Natural killer cell treated with Interleukin-12 subunit alpha and Interleukin-12 subunit beta and Interleukin-15 and Interleukin-18, amount 100 ng/mL, for 72 hours (primary cell): Measurements from ENCODE around the gene B4GALT6. TPM values are rescaled to one million over a fixed set of nuclear protein-coding genes. Genes with fewer than 3 reads are reported as not detected.

Experiments
- ATAC-seq, 2 donors: fragments of 150-1000 bp; cut with Tn5 transposase in 1 of 2; sonication (Bioruptor Pico), chemical (Tn5 transposase) in 1 of 2; 2 replicates each; pipeline ENCODE4 v1.10.0; 2021
- DNase-seq: peaks from one replicate; pipeline ENCODE4 v3.0.0; 2022; ENCODE audit warnings: low spot score
- H3K27ac Mint-ChIP-seq, 2 donors: 1 replicate in 1 of 2; 2 replicates in 1 of 2; pipeline ENCODE4 v1.8.0; 2022; ENCODE audit warnings: mixed read lengths in 2 of 2, mild to moderate bottlenecking in 1 of 2, moderate library complexity in 1 of 2
- H3K27me3 Mint-ChIP-seq, 2 donors: 1 replicate in 1 of 2; 2 replicates in 1 of 2; pipeline ENCODE4 v1.8.0; 2022; ENCODE audit warnings: mixed read lengths in 2 of 2
- H3K36me3 Mint-ChIP-seq: one replicate; pipeline ENCODE4 v1.8.0; 2022; ENCODE audit warnings: mixed read lengths
- H3K4me1 Mint-ChIP-seq, 2 donors: 1 replicate in 1 of 2; 2 replicates in 1 of 2; pipeline ENCODE4 v1.8.0; 2022; ENCODE audit warnings: low read depth in 2 of 2, mixed read lengths in 2 of 2, mild to moderate bottlenecking in 1 of 2
- H3K4me3 Mint-ChIP-seq: one replicate; pipeline ENCODE4 v1.8.0; 2022; ENCODE audit warnings: mixed read lengths
- H3K9me3 Mint-ChIP-seq: 2 replicates; pipeline ENCODE4 v1.8.0; 2022; ENCODE audit warnings: mixed read lengths
- total RNA-seq, 2 donors: library from RNA; stranded (reverse); gene quantifications; one replicate each; pipeline ENCODE4 v1.2.3, GENCODE V29; 2022

Gene B4GALT6
- total RNA-seq, 2 donors from 2014 or later = 2.3 to 23.6 TPM

- peaks cover 0 to 9% of the 10 kb centered on the region in 2 donors for H3K27me3 Mint-ChIP-seq
Observed at GRCh38 chr18:31619291-31619690, 65.1 kb downstream of the B4GALT6 start.

DNA sequence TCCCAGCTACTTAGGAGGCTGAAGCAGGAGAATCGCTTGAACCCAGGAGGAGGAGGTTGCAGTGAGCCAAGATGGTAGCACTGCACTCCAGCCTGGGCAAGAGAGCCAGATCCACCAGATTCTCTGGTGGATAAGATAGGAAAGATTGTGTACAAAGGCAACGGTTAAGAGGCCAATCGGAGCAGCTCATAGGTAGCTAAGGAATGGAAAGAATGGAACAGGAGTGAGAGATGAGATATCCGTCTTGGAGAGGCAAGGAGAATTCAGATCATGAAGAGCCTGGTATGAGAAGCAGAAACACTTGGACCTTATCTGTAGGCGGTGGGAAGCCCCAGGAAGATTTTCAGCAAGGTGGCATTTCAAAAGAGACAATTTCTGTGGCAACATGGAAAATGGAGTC is 65.6 kb downstream of the B4GALT6 start:
- Mint-ChIP-seq H3K36me3 (no peaks in the 10 kb centered on the region), H3K4me3 (no peak overlapping the region), H3K27ac (no peak overlapping the region), H3K4me1 (peaks cover 0 to 12% of the 10 kb centered on the region in 2 donors), H3K27me3 (peaks cover 1 to 12% of the 10 kb centered on the region in 2 donors), H3K9me3 (no peaks in the 10 kb centered on the region)
- ATAC-seq = no peak
- DNase-seq = no peak

More at GRCh38 chr18:31619291-31619690, 65.1 kb downstream of the B4GALT6 start:
- no peak overlapping the region for H3K4me3 Mint-ChIP-seq
- no peak overlapping the region for H3K27ac Mint-ChIP-seq
- H3K36me3 Mint-ChIP-seq = no peaks in the 10 kb centered on the region
- no peak for ATAC-seq
- DNase-seq = no peak
- H3K9me3 Mint-ChIP-seq = no peaks in the 10 kb centered on the region
- H3K4me1 Mint-ChIP-seq = peaks cover 0 to 12% of the 10 kb centered on the region in 2 donors

- H3K27ac Mint-ChIP-seq = no peak overlapping the region
- DNase-seq (no peak), ATAC-seq (no peak)
- peaks cover 3 to 16% of the 10 kb centered on the region in 2 donors for H3K27me3 Mint-ChIP-seq
- H3K9me3 Mint-ChIP-seq = no peaks in the 10 kb centered on the region
- H3K36me3 Mint-ChIP-seq = no peaks in the 10 kb centered on the region
- peaks cover 0 to 12% of the 10 kb centered on the region in 2 donors for H3K4me1 Mint-ChIP-seq
- H3K4me3 Mint-ChIP-seq = no peak overlapping the region
Observed at GRCh38 chr18:31617031-31617717, 67.2 kb downstream of the B4GALT6 start.

- peaks cover 3 to 16% of the 10 kb centered on the region in 2 donors for H3K27me3 Mint-ChIP-seq
- H3K9me3 Mint-ChIP-seq = no peaks in the 10 kb centered on the region
- no peak overlapping the region for H3K4me3 Mint-ChIP-seq
- peaks cover 0 to 12% of the 10 kb centered on the region in 2 donors for H3K4me1 Mint-ChIP-seq
- DNase-seq = no peak
- H3K36me3 Mint-ChIP-seq = no peaks in the 10 kb centered on the region
- no peak overlapping the region for H3K27ac Mint-ChIP-seq
- ATAC-seq = no peak
Observed at GRCh38 chr18:31616586-31616985, 67.8 kb downstream of the B4GALT6 start.

DNA sequence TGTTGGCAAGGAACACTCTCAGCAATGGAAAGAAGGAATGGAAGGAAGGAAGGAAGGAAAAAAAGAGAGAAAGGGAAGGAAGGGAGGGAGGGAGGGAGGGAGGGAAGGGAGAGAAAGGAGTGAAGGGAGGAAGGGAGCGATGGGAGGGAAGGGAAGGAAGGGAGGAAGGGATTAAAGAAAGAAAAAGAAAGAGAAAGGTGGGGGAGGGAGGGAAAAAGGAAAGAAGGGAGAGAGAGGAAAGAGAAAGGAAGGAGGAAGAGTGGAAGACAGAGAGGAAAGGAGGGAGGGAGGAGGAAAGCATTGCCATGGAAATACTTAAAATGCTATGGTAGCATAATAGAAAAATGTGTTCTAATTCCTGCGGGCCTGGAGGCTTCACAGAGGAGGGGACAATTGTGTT is 70.3 kb downstream of the B4GALT6 start:
- ATAC-seq (no peak), DNase-seq (no peak)
- H3K36me3 Mint-ChIP-seq = no peaks in the 10 kb centered on the region
- H3K4me1 Mint-ChIP-seq = peaks cover 0 to 18% of the 10 kb centered on the region in 2 donors
- H3K27me3 Mint-ChIP-seq = peaks cover 3 to 14% of the 10 kb centered on the region in 2 donors
- H3K4me3 Mint-ChIP-seq = no peak overlapping the region
- no peak overlapping the region for H3K27ac Mint-ChIP-seq
- no peaks in the 10 kb centered on the region for H3K9me3 Mint-ChIP-seq

DNA sequence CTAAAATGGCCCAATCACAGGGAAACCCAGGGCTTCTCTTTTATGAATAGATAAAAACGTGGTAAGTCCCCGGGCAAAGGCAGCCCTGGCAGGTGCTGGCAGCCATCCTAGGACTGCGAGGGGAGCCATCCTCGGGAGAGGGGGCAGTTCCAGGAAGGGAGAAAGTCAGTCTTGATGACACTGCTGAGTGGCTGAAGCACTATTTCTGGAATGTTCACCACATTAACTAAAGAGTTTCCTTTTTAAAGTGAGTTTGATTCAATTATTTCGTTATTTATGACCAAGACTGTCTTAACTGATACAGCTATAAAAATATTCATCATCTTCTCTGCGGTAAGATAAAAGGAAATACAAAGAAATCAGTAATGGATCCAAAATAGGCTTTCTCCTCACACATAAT is 72.3 kb downstream of the B4GALT6 start:
- ATAC-seq (no peak), DNase-seq (no peak)
- Mint-ChIP-seq H3K4me3 (no peak overlapping the region), H3K36me3 (no peaks in the 10 kb centered on the region), H3K27me3 (peaks cover 3 to 7% of the 10 kb centered on the region in 2 donors), H3K27ac (no peak overlapping the region), H3K9me3 (no peaks in the 10 kb centered on the region), H3K4me1 (peaks cover 0 to 10% of the 10 kb centered on the region in 2 donors)

DNA sequence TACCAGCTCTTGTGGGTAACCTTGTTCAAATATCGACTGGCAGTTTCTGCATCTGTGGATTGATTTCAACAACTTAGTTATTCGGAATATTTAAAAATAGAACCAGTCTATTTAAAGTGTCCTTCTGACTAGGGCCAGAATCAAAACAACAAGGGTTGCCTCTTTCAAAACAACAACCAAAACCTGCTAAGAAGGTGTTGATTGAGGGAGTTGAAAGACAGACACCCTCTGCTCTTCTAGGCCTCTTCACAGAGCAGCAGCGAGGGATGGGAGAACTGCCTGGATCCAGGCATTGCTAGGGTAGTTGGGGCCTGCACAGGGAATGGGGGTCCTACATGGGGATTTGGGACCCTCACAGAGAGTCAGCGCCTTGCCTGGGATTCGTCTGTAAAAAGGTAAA is 72.9 kb downstream of the B4GALT6 start:
- H3K9me3 Mint-ChIP-seq = no peaks in the 10 kb centered on the region
- H3K4me1 Mint-ChIP-seq = peaks cover 0 to 9% of the 10 kb centered on the region in 2 donors
- H3K27ac Mint-ChIP-seq = no peak overlapping the region
- no peak for ATAC-seq
- DNase-seq = no peak
- no peak overlapping the region for H3K4me3 Mint-ChIP-seq
- H3K36me3 Mint-ChIP-seq = no peaks in the 10 kb centered on the region
- peaks cover 3 to 7% of the 10 kb centered on the region in 2 donors for H3K27me3 Mint-ChIP-seq

- Mint-ChIP-seq H3K9me3 (no peaks in the 10 kb centered on the region), H3K4me3 (no peak overlapping the region), H3K4me1 (peaks cover 0 to 9% of the 10 kb centered on the region in 2 donors), H3K27ac (peak overlapping the region in 1 of 2 donors; percentile 17), H3K36me3 (no peaks in the 10 kb centered on the region), H3K27me3 (peaks cover 3 to 14% of the 10 kb centered on the region in 2 donors)
- peak; percentile 60 for DNase-seq
- peak in 1 of 2 donors; percentile 57 for ATAC-seq
Observed at GRCh38 chr18:31610286-31611205, 73.8 kb downstream of the B4GALT6 start.

- Mint-ChIP-seq H3K27ac (peak overlapping the region in 1 of 2 donors; percentile 17), H3K27me3 (peaks cover 3 to 18% of the 10 kb centered on the region in 2 donors), H3K36me3 (no peaks in the 10 kb centered on the region), H3K4me1 (peaks cover 0 to 9% of the 10 kb centered on the region in 2 donors), H3K4me3 (no peak overlapping the region), H3K9me3 (no peaks in the 10 kb centered on the region)
- no peak for ATAC-seq
- no peak for DNase-seq
Observed at GRCh38 chr18:31609886-31610285, 74.5 kb downstream of the B4GALT6 start.

GRCh38 chr18:31607384-31607783 is 77.0 kb downstream of the B4GALT6 start:
- ATAC-seq = no peak
- H3K4me1 Mint-ChIP-seq = peaks cover 7 to 22% of the 10 kb centered on the region in 2 donors
- no peaks in the 10 kb centered on the region for H3K36me3 Mint-ChIP-seq
- H3K4me3 Mint-ChIP-seq = no peak overlapping the region
- no peak for DNase-seq
- no peak overlapping the region for H3K27ac Mint-ChIP-seq
- no peaks in the 10 kb centered on the region for H3K9me3 Mint-ChIP-seq
- peaks cover 0 to 11% of the 10 kb centered on the region in 2 donors for H3K27me3 Mint-ChIP-seq

GRCh38 chr18:31606265-31606664 is 78.1 kb downstream of the B4GALT6 start:
- Mint-ChIP-seq H3K4me1 (peaks cover 7 to 22% of the 10 kb centered on the region in 2 donors), H3K4me3 (no peak overlapping the region), H3K9me3 (no peaks in the 10 kb centered on the region), H3K36me3 (no peaks in the 10 kb centered on the region), H3K27me3 (peaks cover 0 to 11% of the 10 kb centered on the region in 2 donors), H3K27ac (no peak overlapping the region)
- no peak for ATAC-seq
- DNase-seq = no peak

GRCh38 chr18:31603315-31603714 is 81.1 kb downstream of the B4GALT6 start:
- Mint-ChIP-seq H3K4me1 (peaks cover 7 to 14% of the 10 kb centered on the region in 2 donors), H3K36me3 (no peaks in the 10 kb centered on the region), H3K9me3 (no peaks in the 10 kb centered on the region), H3K27me3 (peaks cover 0 to 11% of the 10 kb centered on the region in 2 donors), H3K4me3 (no peak overlapping the region), H3K27ac (peak overlapping the region in 1 of 2 donors; percentile 52)
- no peak for DNase-seq
- peak; percentile 74 to 80 for ATAC-seq

GRCh38 chr18:31598021-31598805 is 86.2 kb downstream of the B4GALT6 start:
- ATAC-seq (no peak), DNase-seq (no peak)
- Mint-ChIP-seq H3K9me3 (no peaks in the 10 kb centered on the region), H3K27ac (no peak overlapping the region), H3K4me3 (no peak overlapping the region), H3K36me3 (no peaks in the 10 kb centered on the region), H3K27me3 (peaks cover 3 to 8% of the 10 kb centered on the region in 2 donors), H3K4me1 (peaks cover 3 to 4% of the 10 kb centered on the region in 2 donors)
